ENCODE data around the gene ZNF366. TPM values are rescaled to one million over a fixed set of nuclear protein-coding genes. Genes with fewer than 3 reads are reported as not detected.

ZNF366 gene
- total RNA-seq, 1 experiment from 2014 or later = not detected

DNA sequence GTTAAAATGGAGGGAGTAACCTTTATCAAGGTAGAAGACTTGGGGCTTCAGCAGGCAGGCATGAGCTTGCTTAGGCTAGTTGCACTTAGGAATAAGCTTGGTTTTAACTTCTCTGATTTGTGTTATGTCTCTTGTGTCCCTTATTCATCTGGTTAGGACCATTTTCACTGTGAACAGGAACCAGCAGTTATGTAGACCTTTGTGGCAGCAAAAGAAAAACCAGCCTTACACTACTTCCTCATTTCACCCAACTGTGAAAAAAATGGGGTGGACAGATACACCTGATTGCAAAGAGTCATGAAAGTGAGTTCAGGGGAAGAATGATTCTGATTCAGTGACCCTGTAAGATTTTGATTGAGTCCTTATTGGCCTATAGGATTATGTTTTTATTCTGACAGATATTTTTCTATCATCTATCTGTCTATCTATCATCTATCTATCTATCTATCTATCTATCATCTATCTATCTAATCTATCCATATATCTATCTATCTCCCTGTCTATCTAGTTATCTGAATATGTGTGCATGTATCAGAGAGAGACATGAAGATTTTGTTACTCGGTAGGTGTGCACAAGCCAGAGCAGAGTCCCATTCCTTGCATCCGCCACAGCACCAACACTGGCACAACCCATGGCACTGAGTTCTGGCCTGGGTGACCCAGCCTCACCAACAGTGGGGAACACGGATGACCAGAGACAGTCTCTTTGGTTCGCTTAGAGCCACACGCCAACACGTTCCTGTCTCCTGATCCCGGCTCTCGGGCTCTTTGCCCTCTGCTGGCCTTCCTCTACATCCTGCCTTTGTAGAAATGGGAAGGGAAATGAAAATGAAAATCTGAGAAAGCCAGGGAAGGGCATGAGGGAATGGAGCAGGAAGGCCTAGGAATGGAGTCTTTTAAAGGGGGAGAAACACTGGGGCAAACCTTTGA, 1.3 kb upstream of the ZNF366 start:
- ChIA-PET POLR2A (no interaction called here), CTCF (no interaction called here), RAD21 (ENCODE audit: low non-redundant PET in 1 of 2, low total read pairs in 2 of 2, uncharacterized antibody in 2 of 2, unreplicated experiment in 2 of 2) (no interaction called here)
- Histone ChIP-seq H3K36me3 (ENCODE audit: control insufficient read depth in 1 of 2, insufficient read depth in 2 of 2, low read length in 2 of 2) (no peaks in the 10 kb centered on the region), H3K9ac (ENCODE audit: low read length) (no peak overlapping the region), H2AFZ (ENCODE audit: low read depth, low read length, poor library complexity, severe bottlenecking) (no peak overlapping the region), H4K20me1 (ENCODE audit: insufficient read depth) (no peaks in the 10 kb centered on the region), H3K9me2 (ENCODE audit: insufficient read depth) (no peaks in the 10 kb centered on the region), H3K27ac (ENCODE audit: low read depth, low read length) (no peak overlapping the region), H3K27me3 (ENCODE audit: insufficient read depth, low read length) (no peaks in the 10 kb centered on the region), H3K4me2 (ENCODE audit: low read length) (no peak overlapping the region), H3K9me3 (ENCODE audit: control insufficient read depth in 1 of 2, insufficient read depth in 1 of 2, low read depth in 1 of 2, low read length in 2 of 2) (no peaks in the 10 kb centered on the region), H3K79me2 (ENCODE audit: insufficient read depth, low read length) (no peaks in the 10 kb centered on the region), H3K4me1 (ENCODE audit: control insufficient read depth in 1 of 2, insufficient read depth in 2 of 2, low read length in 2 of 2) (peaks cover 0 to 9% of the 10 kb centered on the region in 2 experiments; a peak in 1 of 4 replicates), H3K4me3 (replicated peaks in 1 of 2; ENCODE audit: low read depth in 1 of 2, low read length in 2 of 2) (no peak overlapping the region)
- no TSS peak for BruUV-seq (replicated peaks)
- no peak for TF ChIP-seq ZFX (IDR thresholded peaks at IDR 0.05)
- no peak for TF ChIP-seq RAD21 (IDR thresholded peaks at IDR 0.05; ENCODE audit: low read depth)
- TF ChIP-seq POLR2A (IDR thresholded peaks at IDR 0.05; ENCODE audit: borderline replicate concordance, extremely low read depth, insufficient read depth, insufficient read length) = no peak
- TF ChIP-seq, protein P1, sequence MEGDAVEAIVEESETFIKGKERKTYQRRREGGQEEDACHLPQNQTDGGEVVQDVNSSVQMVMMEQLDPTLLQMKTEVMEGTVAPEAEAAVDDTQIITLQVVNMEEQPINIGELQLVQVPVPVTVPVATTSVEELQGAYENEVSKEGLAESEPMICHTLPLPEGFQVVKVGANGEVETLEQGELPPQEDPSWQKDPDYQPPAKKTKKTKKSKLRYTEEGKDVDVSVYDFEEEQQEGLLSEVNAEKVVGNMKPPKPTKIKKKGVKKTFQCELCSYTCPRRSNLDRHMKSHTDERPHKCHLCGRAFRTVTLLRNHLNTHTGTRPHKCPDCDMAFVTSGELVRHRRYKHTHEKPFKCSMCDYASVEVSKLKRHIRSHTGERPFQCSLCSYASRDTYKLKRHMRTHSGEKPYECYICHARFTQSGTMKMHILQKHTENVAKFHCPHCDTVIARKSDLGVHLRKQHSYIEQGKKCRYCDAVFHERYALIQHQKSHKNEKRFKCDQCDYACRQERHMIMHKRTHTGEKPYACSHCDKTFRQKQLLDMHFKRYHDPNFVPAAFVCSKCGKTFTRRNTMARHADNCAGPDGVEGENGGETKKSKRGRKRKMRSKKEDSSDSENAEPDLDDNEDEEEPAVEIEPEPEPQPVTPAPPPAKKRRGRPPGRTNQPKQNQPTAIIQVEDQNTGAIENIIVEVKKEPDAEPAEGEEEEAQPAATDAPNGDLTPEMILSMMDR (IDR thresholded peaks at IDR 0.05 in 2 of 3, conservative IDR thresholded peaks at IDR 0.05 in 1 of 3; ENCODE audit: borderline replicate concordance in 1 of 3, insufficient read depth in 1 of 3, low read depth in 2 of 3, low read length in 2 of 3) = no peak
- no peak for TF ChIP-seq TCF7L2 (IDR thresholded peaks at IDR 0.05; ENCODE audit: borderline replicate concordance, extremely low read depth, insufficient read depth, insufficient read length)
- no peak for TF ChIP-seq CBX3 (IDR thresholded peaks at IDR 0.05; ENCODE audit: low read depth)
- TF ChIP-seq JUND (IDR thresholded peaks at IDR 0.05) = no peak
- no peak for TF ChIP-seq EZH2 (IDR thresholded peaks at IDR 0.05)
- TF ChIP-seq, protein P2, sequence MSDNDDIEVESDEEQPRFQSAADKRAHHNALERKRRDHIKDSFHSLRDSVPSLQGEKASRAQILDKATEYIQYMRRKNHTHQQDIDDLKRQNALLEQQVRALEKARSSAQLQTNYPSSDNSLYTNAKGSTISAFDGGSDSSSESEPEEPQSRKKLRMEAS (IDR thresholded peaks at IDR 0.05) = no peak
- TF ChIP-seq ELF1 (IDR thresholded peaks at IDR 0.05; ENCODE audit: borderline replicate concordance, low read depth) = no peak
- TF ChIP-seq SRF (IDR thresholded peaks at IDR 0.05; ENCODE audit: low read depth) = no peak
- no peak for TF ChIP-seq SIN3A (IDR thresholded peaks at IDR 0.05; ENCODE audit: low read depth)
- TF ChIP-seq, protein P3, sequence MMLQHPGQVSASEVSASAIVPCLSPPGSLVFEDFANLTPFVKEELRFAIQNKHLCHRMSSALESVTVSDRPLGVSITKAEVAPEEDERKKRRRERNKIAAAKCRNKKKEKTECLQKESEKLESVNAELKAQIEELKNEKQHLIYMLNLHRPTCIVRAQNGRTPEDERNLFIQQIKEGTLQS (IDR thresholded peaks at IDR 0.05) = no peak
- TF ChIP-seq CEBPB (IDR thresholded peaks at IDR 0.05; ENCODE audit: low read depth) = no peak
- no peak for TF ChIP-seq FOSL1 (IDR thresholded peaks at IDR 0.05; ENCODE audit: low read depth)
- TF ChIP-seq SP1 (IDR thresholded peaks at IDR 0.05; ENCODE audit: low read depth) = no peak
- no peak for TF ChIP-seq POLR2AphosphoS5 (IDR thresholded peaks at IDR 0.05; ENCODE audit: low read depth, low read length)
- TF ChIP-seq, protein P4, sequence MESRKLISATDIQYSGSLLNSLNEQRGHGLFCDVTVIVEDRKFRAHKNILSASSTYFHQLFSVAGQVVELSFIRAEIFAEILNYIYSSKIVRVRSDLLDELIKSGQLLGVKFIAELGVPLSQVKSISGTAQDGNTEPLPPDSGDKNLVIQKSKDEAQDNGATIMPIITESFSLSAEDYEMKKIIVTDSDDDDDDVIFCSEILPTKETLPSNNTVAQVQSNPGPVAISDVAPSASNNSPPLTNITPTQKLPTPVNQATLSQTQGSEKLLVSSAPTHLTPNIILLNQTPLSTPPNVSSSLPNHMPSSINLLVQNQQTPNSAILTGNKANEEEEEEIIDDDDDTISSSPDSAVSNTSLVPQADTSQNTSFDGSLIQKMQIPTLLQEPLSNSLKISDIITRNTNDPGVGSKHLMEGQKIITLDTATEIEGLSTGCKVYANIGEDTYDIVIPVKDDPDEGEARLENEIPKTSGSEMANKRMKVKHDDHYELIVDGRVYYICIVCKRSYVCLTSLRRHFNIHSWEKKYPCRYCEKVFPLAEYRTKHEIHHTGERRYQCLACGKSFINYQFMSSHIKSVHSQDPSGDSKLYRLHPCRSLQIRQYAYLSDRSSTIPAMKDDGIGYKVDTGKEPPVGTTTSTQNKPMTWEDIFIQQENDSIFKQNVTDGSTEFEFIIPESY (IDR thresholded peaks at IDR 0.05; ENCODE audit: extremely low read depth, insufficient replicate concordance, low read length) = no peak
- TF ChIP-seq EZH2phosphoT487 (IDR thresholded peaks at IDR 0.05; ENCODE audit: borderline replicate concordance) = no peak
- DNase-seq (ENCODE audit: low read depth, low spot score) = no peak
- ATAC-seq = no peak
- intact Hi-C loops (cut with micrococcal nuclease) = no loop called here
